ENCODE results near the gene DGLUCY.

- TF ChIP-seq CTCF (IDR thresholded peaks at IDR 0.05; ENCODE audit: low read depth, low read length, poor library complexity, severe bottlenecking): no peak
- no peak for TF ChIP-seq EZH2phosphoT487 (IDR thresholded peaks at IDR 0.05; ENCODE audit: borderline replicate concordance, low read length)
These were observed 123.3 kb downstream of the DGLUCY start for GRCh38 chr14:91237219-91237618.
